Effector memory CD4-positive, alpha-beta T cell (primary cell): Measurements from ENCODE around the gene ANKMY2.

Experiments used
- DNase-seq, 3 donors: peaks; one replicate each; pipeline ENCODE4 v3.0.0-alpha.2; 2020
- H3K27ac ChIP-seq: 2 replicates; pipeline ENCODE4 v1.7.0; 2013; ENCODE audit warnings: mild to moderate bottlenecking, low read length, moderate library complexity; ENCODE audit not compliant: insufficient read depth, poor library complexity, severe bottlenecking
- H3K27me3 ChIP-seq: replicated peaks from 2 replicates; pipeline ENCODE4 v1.7.0; 2013; ENCODE audit warnings: mild to moderate bottlenecking, low read length; ENCODE audit not compliant: insufficient read depth, control insufficient read depth, poor library complexity, severe bottlenecking
- H3K36me3 ChIP-seq: 2 replicates; pipeline ENCODE4 v1.7.0; 2013; ENCODE audit warnings: mild to moderate bottlenecking, low read length, moderate library complexity; ENCODE audit not compliant: control insufficient read depth, insufficient read depth
- H3K4me1 ChIP-seq: 2 replicates; pipeline ENCODE4 v1.7.0; 2013; ENCODE audit warnings: low read length, mild to moderate bottlenecking; ENCODE audit not compliant: control insufficient read depth, insufficient read depth, poor library complexity, severe bottlenecking
- H3K4me3 ChIP-seq: 2 replicates; pipeline ENCODE4 v1.7.0; 2013; ENCODE audit warnings: low read length, low read depth, mild to moderate bottlenecking; ENCODE audit not compliant: insufficient read depth, poor library complexity, severe bottlenecking
- H3K9me3 ChIP-seq: 2 replicates; pipeline ENCODE4 v1.7.0; 2013; ENCODE audit warnings: mild to moderate bottlenecking, low read length, moderate library complexity; ENCODE audit not compliant: control insufficient read depth

The ANKMY2 gene

DNA sequence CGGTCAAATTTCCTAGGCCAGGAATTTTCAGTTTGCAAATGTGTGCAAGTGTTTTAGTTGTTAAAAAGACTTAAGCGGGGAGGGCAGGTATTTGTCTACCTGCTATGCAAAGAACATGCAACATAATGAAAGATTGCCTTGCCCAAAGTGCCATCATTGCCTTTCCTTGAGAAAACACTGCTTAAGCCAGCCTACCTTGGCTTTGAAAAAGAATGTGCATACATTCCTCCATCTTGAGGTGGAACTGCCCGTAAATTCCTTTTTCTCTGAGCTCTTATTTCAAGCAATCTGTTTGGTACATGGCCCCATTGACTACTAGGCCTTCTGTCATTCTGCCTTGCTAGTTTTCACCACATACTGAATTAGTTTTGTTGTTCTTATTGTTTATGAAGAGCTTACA is 29.7 kb upstream of the ANKMY2 start:
- DNase-seq: no peak
- H3K27me3 ChIP-seq: no peaks in the 10 kb centered on the region
- H3K36me3 ChIP-seq: peaks cover 8% of the 10 kb centered on the region

DNA sequence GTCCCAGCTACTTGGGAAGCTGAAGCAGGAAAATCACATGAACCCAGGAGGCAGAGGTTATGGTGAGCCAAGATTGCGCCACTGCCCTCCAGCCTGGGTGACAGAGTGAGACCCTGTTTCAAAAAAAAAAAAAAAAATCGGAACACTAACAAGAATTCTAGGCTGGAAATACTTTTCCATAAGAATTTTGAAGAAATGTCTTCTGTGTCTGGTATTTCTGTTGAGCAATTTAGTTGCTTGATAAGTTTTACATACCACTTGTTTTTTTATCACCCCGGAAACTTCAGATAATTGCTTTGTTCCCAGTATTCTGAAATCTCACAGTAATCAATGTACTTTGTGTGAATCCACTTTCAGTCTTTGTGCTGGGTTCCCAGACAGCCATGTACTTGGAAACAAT is 26.3 kb upstream of the ANKMY2 start:
- H3K4me3 ChIP-seq: no peak overlapping the region
- no peaks in the 10 kb centered on the region for H3K9me3 ChIP-seq
- H3K27ac ChIP-seq: no peak overlapping the region
- H3K27me3 ChIP-seq: no peaks in the 10 kb centered on the region
- H3K36me3 ChIP-seq: peaks cover 8% of the 10 kb centered on the region
- H3K4me1 ChIP-seq: no peaks in the 10 kb centered on the region
- no peak for DNase-seq

More for the DNA sequence above, 29.7 kb upstream of the ANKMY2 start:
- Histone ChIP-seq H3K27ac (no peak overlapping the region), H3K9me3 (no peaks in the 10 kb centered on the region), H3K4me3 (no peak overlapping the region), H3K4me1 (no peaks in the 10 kb centered on the region)

- Histone ChIP-seq H3K4me3 (no peak overlapping the region), H3K4me1 (no peaks in the 10 kb centered on the region), H3K9me3 (no peaks in the 10 kb centered on the region), H3K27ac (no peak overlapping the region), H3K36me3 (peaks cover 8% of the 10 kb centered on the region), H3K27me3 (no peaks in the 10 kb centered on the region)
- DNase-seq: no peak
These were observed 25.3 kb upstream of the ANKMY2 start for GRCh38 chr7:16670731-16671344.

- no peak overlapping the region for H3K4me3 ChIP-seq
- H3K27me3 ChIP-seq: no peaks in the 10 kb centered on the region
- no peak for DNase-seq
- no peaks in the 10 kb centered on the region for H3K4me1 ChIP-seq
- no peaks in the 10 kb centered on the region for H3K9me3 ChIP-seq
- peaks cover 4% of the 10 kb centered on the region for H3K36me3 ChIP-seq
- H3K27ac ChIP-seq: no peak overlapping the region
These were observed 24.5 kb upstream of the ANKMY2 start for GRCh38 chr7:16670021-16670420.

- no peak for DNase-seq
- H3K36me3 ChIP-seq: peaks cover 3% of the 10 kb centered on the region
- no peak overlapping the region for H3K4me3 ChIP-seq
- no peak overlapping the region for H3K27ac ChIP-seq
- H3K9me3 ChIP-seq: no peaks in the 10 kb centered on the region
- no peaks in the 10 kb centered on the region for H3K27me3 ChIP-seq
- no peaks in the 10 kb centered on the region for H3K4me1 ChIP-seq
These were observed 24.0 kb upstream of the ANKMY2 start for GRCh38 chr7:16669581-16669980.

DNA sequence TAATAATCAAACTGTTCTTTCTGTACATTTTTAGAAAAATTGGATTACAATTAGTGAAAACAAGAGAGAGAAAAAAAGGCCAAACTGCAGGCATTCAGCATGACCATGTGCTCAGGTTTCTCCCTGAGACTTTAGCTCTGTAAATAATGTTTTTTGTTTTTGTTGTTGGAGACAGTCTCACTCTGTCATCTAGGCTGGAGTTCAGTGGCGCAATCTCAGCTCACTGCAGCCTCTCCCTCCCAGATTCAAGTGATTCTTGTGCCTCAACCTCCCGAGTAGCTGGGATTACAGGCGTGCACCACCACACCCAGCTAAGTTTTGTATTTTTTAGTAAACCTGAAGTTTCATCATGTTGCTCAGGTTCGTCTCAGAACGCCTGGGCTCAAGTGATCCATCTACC is 23.4 kb upstream of the ANKMY2 start:
- no peak overlapping the region for H3K27ac ChIP-seq

DNA sequence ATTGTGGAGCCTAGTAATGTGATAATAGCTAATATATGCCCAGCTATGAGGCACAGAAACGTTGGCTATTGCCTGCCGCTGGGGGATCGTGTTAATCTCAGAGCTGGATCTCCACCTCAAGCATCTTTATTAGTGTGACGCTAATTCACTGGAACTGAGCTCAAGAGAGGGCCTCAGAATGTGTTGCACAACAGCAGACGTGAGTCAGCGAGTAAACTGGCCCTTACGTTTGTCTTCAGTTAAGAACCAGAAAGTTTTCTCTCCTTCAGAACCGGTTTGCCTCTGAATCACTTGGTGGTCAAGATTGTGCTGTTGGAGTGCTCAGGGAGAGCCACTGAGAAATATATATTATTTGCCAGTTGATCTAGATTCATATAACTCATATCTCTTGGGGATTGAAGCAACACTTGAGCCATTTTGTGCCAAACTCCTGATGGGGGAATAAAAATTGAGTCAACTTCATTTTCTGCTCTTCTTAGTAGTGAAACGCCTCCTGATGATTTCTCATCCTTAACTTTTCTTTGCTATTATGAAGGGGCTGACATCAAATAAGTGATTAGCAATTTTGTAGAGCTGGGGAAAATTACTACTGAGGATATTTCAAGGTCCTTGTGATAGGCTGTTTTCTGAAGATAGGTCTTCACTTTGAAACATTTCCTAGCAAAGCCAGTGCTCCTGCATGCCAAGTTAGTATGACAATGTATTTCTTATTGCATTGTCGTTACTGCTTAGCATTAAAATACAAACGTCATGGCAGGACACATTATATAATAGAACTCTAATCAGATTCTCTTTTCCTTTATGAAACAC is 22.7 kb upstream of the ANKMY2 start:
- Histone ChIP-seq H3K36me3 (no peaks in the 10 kb centered on the region), H3K27me3 (no peaks in the 10 kb centered on the region), H3K9me3 (no peaks in the 10 kb centered on the region), H3K4me1 (no peaks in the 10 kb centered on the region), H3K27ac (no peak overlapping the region), H3K4me3 (no peak overlapping the region)
- DNase-seq: no peak

More for the DNA sequence above, 23.4 kb upstream of the ANKMY2 start:
- Histone ChIP-seq H3K9me3 (no peaks in the 10 kb centered on the region), H3K4me3 (no peak overlapping the region), H3K4me1 (no peaks in the 10 kb centered on the region), H3K27me3 (no peaks in the 10 kb centered on the region), H3K36me3 (no peaks in the 10 kb centered on the region)
- DNase-seq: no peak

GRCh38 chr7:16667355-16667754 is 21.8 kb upstream of the ANKMY2 start:
- Histone ChIP-seq H3K4me1 (no peaks in the 10 kb centered on the region), H3K27ac (no peak overlapping the region), H3K36me3 (no peaks in the 10 kb centered on the region), H3K9me3 (no peaks in the 10 kb centered on the region), H3K27me3 (no peaks in the 10 kb centered on the region), H3K4me3 (no peak overlapping the region)
- no peak for DNase-seq

DNA sequence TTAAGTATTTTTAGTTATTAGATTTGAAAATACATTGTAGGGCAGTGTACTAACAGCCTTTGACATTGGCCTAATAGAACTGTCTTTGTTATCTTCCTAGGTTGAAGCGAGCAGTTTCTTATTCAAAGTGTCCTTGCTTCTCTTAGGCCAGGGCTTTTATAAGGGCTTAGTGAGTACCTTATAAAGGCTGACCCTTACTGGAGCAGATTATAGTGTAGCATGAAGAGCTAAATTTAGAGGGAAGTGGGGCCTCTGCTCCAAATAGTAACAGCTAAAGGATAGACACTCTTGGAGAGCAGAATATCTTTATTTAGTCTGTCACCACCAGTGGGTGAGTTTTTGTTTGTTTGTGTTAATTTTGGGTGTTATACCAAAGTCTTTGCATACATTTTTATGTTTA is 16.4 kb upstream of the ANKMY2 start:
- no peaks in the 10 kb centered on the region for H3K27me3 ChIP-seq
- H3K27ac ChIP-seq: no peak overlapping the region
- DNase-seq: no peak
- H3K9me3 ChIP-seq: no peaks in the 10 kb centered on the region
- H3K4me3 ChIP-seq: no peak overlapping the region
- no peaks in the 10 kb centered on the region for H3K4me1 ChIP-seq
- H3K36me3 ChIP-seq: no peaks in the 10 kb centered on the region

- no peak overlapping the region for H3K4me3 ChIP-seq
- H3K4me1 ChIP-seq: no peaks in the 10 kb centered on the region
- no peaks in the 10 kb centered on the region for H3K36me3 ChIP-seq
- no peak for DNase-seq
- no peak overlapping the region for H3K27ac ChIP-seq
- no peaks in the 10 kb centered on the region for H3K9me3 ChIP-seq
- no peaks in the 10 kb centered on the region for H3K27me3 ChIP-seq
These were observed 15.3 kb upstream of the ANKMY2 start for GRCh38 chr7:16660702-16661464.
